Activated CD4-positive, alpha-beta T cell treated with anti-CD3 and anti-CD28 coated beads for 48 hours (primary cell): ENCODE results near the gene TPH1.

Source experiments
- DNase-seq: peaks from one replicate; pipeline ENCODE4 v3.0.0-alpha.2; 2020

Gene TPH1

GRCh38 chr11:18046116-18046777 lies at the start of gene TPH1:
Gene TPH1, minus strand, starts transcription at chr11:18046269. Its CDS starts 5,507 bp downstream, at chr11:18040762.
- DNase-seq, result no peak

DNA sequence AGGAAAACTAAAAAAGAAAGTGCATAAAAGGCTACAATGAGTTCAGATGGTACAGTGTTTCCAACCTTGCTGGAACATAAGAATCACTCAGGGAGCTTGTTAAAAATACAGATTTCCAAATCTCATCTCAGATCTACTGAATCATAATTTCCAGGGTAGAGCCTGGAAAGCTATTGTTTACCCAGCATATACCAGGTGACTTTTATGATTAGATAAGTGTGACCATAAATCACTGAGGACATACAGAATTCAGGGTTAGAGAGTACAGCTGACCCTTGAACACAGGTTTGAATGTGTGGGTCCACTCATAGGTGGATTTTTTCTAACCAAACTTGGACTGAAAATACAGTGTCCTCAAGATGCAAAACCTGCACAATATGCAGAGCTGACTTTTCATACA lies 47.9 kb upstream of the TPH1 start:
- no peak for DNase-seq

DNA sequence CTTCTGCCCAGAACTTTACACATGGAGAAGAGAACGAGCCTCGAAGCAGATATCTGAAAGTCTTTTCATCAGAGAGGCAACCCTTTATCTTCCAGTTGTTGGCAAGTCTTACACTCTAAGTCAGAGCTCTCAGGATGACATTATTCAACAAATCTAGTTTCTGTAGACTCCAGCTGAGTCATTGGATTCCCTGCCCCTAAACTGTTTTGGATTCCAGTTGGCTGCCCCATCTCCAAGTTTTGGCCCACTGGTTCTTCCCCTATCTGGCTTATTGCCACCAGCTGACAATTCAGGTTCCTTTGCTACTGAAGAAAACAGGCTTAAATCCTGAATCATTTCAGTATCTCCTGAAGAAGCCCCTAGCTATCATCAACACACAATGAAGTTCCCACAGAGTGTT lies 45.7 kb upstream of the TPH1 start:
- no peak for DNase-seq

GRCh38 chr11:18088966-18089365 lies 42.9 kb upstream of the TPH1 start:
- DNase-seq, result no peak

GRCh38 chr11:18088366-18088765 lies 42.3 kb upstream of the TPH1 start:
- DNase-seq, result no peak

- no peak for DNase-seq
Observed at GRCh38 chr11:18081551-18081950, 35.5 kb upstream of the TPH1 start.

- no peak for DNase-seq
Observed at GRCh38 chr11:18080451-18080850, 34.4 kb upstream of the TPH1 start.

- no peak for DNase-seq
Observed at GRCh38 chr11:18078909-18079308, 32.8 kb upstream of the TPH1 start.

DNA sequence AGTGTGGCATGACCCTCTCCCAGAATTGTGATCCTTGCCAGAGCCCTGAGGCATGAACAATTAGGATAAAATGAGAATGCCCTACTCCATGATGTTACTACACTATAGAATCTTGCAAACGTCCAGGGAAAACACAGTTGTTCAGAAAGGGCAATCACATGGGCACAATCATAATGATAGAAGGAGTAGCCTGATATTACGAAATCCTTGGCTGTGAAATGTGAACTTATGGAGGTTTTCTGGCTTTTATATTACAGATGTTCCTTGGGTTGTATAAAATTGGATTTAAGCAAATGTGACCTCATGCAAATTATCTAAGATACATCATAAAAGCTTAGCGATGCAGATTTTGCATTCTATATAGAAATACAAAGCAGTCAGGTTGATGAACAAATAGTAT lies 29.4 kb upstream of the TPH1 start:
- DNase-seq, result no peak

DNA sequence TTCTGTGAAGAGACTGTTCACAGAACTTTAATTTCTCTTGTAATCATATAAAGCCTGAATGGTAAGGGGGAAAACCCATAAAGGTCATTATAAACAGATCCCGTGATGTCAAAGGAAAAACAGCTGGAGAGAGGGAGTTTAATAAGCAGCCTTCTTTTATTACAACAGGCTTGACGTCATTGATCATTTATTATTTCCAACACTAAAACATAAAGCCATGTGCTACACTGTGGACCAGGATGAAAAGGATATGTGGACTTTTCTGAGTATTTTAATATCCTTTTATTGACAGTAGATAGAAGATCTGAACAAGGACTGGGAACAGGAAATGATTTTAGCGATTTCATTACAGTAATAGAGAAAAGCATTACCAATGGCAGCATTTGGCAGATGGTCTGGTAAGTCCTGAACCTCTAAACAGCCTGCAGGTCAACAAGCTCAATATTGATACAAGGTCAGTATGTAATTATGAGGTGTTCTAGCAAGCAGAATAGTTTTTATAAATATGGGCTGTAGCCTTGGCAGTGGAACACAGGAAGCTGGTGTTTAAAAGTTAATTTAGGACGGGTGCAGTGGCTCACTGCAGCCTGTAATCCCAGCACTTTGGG lies 25.1 kb upstream of the TPH1 start:
- DNase-seq, result no peak

- DNase-seq, result no peak
Observed at GRCh38 chr11:18067372-18067771, 21.3 kb upstream of the TPH1 start.

DNA sequence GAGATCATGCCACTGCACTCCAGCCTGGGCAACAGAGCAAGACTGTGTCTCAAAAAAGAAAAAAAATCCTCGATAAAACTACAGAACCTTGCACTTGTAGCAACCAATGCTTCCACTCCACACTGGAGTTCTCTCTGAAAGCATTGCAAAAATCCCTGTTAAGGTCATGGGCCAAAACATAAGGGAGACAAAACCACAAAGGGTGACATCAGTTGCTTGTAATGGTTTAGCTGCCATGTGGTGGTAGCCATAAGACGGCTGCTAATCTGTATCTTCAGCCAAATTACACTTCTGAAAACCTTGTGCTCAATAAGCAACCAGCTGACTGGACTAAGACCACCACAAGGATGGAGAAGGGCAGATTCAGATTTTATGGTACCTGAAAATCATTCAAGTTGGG lies 20.6 kb upstream of the TPH1 start:
- DNase-seq, result no peak

DNA sequence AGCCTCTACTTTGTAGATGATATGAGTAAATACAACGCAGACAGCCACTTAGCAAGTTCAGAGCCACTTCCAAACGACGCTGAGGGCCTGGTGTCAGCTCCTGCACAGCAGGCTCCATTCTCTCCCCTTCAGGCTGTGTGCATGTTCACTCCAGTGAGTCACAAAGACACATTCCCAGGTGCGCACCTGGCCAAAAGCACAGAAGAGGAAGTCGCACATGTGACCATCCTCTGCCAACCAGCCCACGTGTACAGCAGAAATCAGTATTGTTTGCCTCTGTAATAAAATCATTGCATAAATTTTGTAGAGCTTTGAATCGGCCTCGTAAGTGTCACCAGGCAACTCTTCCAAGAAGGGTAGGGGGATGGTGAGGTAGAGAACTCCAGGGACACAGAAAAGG lies 19.5 kb upstream of the TPH1 start:
- no peak for DNase-seq

DNA sequence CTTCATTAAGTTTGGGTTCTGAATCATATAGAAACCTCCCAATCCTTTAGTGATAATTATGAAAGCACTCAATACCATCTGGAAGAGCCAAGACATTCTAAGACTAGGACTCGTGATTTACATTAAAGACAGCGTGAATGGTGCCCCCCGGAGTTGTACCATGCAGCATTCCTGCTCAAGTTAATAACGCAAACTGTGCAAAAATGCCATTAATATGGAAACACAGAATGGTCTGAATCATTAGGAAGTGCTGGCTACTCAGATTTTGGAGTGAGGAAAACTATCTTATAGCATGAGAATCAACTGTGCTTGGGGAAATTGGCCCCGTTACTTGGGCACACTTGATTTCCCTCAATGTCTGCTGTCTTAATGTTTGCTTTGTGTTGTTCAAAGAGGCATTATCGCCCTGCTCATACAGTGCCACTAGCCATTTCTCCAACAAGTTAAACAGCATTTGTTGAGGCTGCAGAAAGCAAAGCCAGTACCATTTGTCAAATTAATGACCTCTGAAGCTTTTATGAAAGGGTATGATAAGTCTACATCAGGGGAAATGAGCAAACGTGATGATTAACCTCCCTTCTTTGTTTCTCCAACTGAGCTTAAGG lies 18.5 kb upstream of the TPH1 start:
- DNase-seq, result no peak

- DNase-seq, result no peak
Observed at GRCh38 chr11:18063862-18064434, 17.9 kb upstream of the TPH1 start.

DNA sequence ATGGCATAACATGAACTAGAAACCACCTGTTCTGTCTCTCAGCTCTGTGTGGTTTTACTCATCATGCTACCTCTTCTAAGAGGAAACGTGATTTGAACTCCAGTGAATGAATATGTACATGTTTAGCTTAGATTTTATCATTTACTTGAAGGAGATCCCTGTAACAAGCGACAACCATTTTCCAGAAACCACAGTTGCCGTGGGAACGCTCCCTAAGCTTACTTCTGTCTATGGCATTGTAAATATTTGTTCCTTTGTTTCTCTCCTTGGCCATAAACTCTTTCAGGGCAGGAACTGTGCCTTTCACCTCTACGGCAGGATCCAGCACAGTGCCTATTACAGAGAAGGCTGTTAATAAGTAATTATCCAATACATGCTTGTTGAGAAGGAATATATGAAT lies 17.1 kb upstream of the TPH1 start:
- DNase-seq, result no peak

DNA sequence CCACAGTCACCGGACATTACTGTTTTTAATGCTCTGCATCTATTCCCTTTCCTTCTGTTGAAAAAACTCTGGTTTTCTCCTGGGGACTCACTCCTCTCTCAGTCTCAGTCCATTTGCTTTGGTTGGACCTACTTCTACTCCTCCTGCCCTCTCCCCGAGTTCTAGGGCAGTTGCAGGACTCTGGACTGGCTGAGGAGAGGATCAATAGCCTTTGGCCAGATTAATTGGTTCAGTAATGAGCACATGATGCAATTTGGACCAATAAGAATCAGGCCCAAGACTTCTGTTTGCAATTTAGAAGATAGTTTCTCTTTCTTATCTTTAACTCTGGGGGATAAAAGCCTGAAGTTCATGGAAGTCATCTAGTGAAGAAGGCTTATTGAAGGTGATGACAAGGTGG lies 15.3 kb upstream of the TPH1 start:
- no peak for DNase-seq

- no peak for DNase-seq
Observed at GRCh38 chr11:18056561-18057181, 10.6 kb upstream of the TPH1 start.

GRCh38 chr11:18054511-18055103 lies 8.5 kb upstream of the TPH1 start:
- no peak for DNase-seq

GRCh38 chr11:18050848-18051247 lies 4.8 kb upstream of the TPH1 start:
- DNase-seq, result no peak

GRCh38 chr11:18036456-18036855 lies 9.6 kb downstream of the TPH1 start:
- DNase-seq, result no peak

DNA sequence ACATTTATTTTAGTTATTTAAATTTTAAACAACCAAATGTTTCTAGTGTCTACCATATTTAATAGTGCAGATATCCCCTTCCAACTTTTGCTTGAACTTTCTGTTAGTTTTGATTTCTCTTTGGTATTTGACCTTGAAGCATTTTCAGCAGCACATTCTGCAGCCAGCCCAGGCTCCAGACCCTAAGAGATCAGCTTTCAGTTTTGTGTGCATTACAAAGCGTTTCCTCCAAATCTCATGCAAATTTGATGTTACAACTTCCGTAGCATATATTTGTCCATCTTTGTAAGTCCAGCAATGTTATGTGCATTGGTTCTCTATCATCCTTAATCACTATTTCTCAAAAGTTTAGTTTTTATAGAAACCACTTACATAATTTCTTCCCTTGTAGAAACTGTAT lies 18.6 kb downstream of the TPH1 start:
- DNase-seq, result no peak

DNA sequence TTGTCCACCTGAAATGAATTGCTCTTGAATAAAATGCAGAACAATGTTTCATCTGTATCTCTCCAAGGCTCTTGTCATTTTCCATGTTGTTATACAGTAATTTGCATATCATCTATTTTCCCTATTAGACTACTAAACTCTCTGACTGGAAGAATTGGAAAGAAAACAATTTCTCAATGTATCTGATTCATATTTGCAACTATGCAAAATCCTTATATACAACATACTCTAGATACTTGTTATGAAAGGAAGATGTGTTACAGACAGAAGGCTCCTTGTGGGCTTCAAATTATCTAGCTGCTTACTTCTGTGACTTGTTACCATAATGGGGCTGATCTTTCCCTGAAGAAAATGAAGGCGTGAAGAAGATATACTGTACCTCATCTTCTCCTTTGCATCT lies 23.6 kb downstream of the TPH1 start:
- no peak for DNase-seq
